ENCODE results near the gene UBE2H.

GRCh38 chr7:129875745-129876411 is 76.9 kb downstream of the UBE2H start:
- TF ChIP-seq, protein P1, sequence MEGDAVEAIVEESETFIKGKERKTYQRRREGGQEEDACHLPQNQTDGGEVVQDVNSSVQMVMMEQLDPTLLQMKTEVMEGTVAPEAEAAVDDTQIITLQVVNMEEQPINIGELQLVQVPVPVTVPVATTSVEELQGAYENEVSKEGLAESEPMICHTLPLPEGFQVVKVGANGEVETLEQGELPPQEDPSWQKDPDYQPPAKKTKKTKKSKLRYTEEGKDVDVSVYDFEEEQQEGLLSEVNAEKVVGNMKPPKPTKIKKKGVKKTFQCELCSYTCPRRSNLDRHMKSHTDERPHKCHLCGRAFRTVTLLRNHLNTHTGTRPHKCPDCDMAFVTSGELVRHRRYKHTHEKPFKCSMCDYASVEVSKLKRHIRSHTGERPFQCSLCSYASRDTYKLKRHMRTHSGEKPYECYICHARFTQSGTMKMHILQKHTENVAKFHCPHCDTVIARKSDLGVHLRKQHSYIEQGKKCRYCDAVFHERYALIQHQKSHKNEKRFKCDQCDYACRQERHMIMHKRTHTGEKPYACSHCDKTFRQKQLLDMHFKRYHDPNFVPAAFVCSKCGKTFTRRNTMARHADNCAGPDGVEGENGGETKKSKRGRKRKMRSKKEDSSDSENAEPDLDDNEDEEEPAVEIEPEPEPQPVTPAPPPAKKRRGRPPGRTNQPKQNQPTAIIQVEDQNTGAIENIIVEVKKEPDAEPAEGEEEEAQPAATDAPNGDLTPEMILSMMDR (conservative IDR thresholded peaks at IDR 0.05; ENCODE audit: low read length), result no peak
- no peak for TF ChIP-seq EZH2phosphoT487 (IDR thresholded peaks at IDR 0.05; ENCODE audit: borderline replicate concordance)

Measured in Loucy (cell line).